GM19395 (cell line): Measurements from ENCODE around the gene CARD14.
"Not testable (repeated sequence)": the region's sequence is repeated elsewhere in the genome, so short reads cannot be mapped to it uniquely, and the experiment has no call there.

Experiments used
- ATAC-seq: cut with Tn5 transposase; IDR thresholded peaks from one replicate; pipeline ENCODE4 v1.9.1; 2021; ENCODE audit warnings: mild to moderate bottlenecking, moderate library complexity; ENCODE audit not compliant: unreplicated experiment

CARD14 gene

DNA sequence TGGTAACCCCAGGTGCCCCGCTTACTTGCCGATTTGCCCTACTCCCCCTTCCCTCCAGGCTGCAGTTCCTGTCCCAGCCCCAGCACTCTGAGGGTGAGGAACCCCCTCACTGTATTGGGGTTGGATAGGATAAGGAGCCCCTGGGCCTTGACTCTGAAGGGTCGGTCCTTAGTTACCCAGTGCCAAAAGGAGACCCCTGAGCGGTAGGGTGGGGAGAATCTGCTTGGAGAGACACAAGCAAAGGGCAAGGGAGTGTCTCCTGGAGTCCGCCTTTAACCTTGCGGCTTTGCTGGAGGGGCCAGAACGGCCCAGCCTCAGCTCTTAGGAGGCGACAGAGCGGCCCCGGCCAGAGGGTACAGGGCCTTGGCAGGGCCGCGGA, 13.0 kb downstream of the CARD14 start:
- ATAC-seq: no peak

DNA sequence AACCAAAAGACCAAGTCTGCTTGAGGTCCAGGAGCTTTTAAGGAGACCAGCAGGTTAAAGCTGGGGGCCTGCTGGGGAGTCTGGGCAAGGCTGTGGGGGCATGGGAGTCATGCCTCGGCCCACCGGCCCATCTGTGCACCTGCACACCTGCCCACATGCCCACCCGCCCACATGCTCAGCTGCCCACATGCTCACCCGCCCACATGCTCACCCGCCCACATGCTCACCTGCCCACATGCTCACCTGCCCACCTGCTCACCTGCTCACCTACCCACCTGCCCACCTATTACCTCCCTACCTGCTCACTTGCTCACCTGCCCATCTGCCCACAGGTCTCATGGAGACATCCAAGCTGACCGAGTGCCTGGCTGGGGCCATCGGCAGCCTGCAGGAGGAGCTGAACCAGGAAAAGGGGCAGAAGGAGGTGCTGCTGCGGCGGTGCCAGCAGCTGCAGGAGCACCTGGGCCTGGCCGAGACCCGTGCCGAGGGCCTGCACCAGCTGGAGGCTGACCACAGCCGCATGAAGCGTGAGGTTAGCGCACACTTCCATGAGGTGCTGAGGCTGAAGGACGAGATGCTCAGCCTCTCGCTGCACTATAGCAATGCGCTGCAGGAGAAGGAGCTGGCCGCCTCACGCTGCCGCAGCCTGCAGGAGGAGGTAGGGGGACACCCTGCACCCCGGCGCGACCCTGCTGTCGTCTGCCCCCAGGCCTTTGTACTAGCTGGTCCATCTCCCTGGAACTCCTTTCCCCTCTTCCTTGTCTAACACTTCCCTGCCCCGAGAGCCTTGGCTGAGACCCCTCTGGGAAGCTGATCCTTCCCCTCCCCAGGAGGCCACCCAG, 14.0 kb downstream of the CARD14 start:
- no peak for ATAC-seq

DNA sequence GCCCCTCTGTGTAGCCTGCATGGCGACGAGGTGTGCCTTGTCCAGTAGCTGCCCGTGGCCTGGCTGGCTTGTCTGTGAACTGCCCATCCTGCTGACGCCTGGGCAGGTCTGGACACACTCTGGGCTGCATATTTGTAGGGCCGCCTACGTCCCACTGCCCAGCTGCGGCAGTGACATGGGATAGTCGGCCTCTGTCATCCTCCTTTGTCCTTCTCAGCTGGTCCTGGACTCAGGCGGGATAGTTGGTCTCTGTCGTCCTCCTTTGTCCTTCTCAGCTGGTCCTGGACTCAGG, 14.5 kb downstream of the CARD14 start:
- ATAC-seq: no peak

DNA sequence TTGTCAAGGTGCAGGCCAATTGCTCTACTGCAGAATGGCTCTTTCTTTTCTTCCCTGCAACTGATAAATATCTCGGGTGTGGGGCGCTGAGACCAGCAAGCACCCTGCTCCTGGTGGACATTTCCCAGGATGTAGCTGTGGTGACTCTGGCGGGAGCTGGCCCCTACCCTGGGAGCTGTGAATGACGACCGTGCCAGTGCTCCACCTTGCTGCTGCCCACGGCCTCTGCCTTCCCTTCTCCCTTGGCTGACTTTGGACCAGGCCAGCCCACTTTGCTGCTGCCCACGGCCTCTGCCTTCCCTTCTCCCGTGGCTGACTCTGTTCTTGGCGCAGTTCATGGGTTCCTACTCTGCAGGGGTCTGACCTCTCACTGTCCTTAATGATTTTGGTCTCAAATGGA, 16.1 kb downstream of the CARD14 start:
- no peak for ATAC-seq

DNA sequence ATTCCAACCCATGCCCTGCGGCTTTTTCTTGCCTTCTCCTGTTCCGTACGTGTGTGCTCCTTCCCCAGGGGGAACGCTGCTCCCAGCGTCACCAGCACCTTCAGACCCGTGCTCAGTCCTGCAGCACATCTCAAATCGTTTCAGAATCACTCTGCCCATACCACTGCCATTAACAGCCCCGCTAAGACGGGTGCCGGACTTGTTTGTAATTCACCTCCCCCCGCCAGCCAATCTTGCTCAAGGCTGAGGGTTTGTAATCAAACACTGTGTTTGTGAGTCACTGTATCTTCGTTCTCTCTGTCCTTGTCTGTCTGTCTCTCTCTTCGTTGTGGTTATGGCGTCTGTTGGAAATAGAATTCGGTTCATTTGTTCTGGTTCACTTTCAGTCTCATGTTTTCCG, 17.3 kb downstream of the CARD14 start:
- no peak for ATAC-seq

DNA sequence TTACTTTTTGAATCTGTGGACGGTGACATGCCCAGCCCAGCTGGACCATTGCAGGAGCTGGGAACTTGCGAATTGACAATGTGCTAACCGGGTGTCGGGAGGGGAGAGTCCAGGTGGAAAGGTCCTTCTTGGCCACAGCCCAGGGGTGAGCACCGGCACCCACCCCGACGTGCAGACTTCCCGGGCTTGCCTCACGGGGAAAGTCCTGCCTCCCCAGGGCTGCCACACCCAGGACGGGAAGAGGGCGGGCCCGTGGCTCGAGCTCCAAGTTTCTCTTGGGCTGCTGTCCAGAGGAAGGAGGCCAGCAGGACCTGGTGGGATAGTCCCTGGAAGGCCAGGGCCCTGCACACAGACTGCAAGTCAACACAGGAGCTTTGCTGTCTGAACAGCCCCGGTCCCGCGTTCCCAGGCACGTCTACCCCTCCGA, 17.7 kb downstream of the CARD14 start:
- ATAC-seq: no peak

DNA sequence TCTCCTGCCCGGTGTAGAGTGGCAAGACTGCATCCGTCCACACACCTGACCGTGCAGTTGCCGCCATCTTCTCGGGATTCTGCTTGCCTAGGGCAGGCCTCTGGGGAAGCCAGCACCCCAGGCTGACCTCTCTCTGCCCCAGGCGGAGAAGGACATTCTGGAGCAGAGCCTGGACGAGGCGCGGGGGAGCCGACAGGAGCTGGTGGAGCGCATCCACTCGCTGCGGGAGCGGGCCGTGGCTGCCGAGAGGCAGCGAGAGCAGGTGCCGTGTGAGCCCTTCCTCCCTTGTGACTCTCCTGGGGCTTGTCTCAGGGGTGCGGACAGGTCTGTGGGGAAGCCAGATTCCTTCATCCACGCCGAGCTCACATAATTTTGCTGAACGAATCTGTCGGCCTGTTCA, 19.8 kb downstream of the CARD14 start:
- no peak for ATAC-seq

DNA sequence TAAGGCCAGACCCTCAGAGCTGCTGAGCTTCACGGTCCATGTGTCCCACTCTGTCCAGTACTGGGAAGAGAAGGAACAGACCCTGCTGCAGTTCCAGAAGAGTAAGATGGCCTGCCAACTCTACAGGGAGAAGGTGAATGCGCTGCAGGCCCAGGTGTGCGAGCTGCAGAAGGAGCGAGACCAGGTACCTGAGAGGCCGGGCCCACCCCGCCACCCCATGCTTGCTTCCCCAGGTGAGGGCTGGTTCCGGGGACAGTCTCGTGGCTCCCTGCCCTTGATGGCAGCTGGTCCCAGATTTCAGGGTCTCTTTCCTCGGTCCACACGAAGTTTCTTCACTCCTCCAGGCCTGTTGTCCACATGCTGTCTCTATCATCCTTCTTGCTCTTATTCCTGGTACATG, 20.9 kb downstream of the CARD14 start:
- ATAC-seq: no peak

DNA sequence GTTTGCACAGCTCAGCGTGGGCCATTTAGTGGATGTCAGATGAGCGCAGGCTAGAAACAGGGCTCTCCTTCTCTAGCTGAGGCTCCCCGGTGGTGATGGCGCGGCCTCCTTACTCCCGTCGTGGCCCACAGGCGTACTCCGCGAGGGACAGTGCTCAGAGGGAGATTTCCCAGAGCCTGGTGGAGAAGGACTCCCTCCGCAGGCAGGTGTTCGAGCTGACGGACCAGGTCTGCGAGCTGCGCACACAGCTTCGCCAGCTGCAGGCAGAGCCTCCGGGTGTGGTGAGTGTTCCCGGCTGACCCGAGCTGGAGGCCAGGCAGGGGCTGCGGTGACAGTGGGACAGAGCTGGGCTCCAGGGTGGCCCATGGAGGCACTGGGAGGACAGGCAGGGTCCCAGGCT, 21.4 kb downstream of the CARD14 start:
- ATAC-seq: no peak

DNA sequence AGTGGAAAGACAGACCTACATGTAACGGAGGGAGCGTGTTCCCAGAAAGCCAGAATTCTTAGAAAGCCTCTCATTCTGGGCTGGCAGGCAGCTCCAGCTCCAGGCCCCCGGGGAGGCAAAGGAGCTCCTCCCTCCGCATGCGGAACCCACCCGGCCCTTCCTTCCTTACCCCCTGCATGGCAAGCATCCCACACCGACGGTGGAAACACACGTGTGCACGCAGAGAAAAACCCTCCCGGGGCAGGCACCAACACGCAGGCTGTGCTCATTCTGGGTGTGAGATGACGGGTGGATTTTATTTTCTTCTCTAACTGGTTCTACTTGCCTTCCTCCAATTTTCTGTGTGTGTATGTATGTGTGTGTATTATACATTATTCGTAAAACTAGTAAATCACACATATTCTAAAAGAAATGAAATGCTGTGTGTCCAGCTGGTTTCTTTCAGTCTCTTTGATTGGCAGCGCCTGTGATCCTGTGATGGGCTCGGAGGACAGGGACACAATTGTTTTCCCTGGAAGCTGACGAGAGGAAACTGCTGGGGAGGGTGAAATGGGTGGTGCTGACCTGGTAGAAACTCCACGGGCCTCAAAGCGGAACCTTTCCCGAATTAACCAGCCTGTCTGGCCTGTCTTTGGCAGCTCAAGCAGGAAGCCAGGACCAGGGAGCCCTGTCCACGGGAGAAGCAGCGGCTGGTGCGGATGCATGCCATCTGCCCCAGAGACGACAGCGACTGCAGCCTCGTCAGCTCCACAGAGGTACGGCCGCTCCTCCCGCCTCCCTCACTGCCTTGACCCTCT, 22.2 kb downstream of the CARD14 start:
- ATAC-seq: no peak

DNA sequence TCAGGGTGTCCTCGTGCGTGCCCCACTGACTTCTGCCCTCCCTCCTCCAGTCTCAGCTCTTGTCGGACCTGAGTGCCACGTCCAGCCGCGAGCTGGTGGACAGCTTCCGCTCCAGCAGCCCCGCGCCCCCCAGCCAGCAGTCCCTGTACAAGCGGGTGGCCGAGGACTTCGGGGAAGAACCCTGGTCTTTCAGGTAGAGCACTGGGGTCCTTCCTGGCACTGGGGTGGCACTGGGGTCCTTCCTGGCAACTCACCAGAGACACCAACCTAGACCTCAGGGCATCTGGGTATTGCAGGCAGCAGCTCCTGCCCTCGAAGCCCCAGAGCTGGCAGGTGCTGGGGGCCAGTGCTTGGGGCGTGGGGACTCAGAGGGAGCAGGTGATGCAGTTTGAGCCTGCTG, 25.3 kb downstream of the CARD14 start:
- ATAC-seq: no peak

DNA sequence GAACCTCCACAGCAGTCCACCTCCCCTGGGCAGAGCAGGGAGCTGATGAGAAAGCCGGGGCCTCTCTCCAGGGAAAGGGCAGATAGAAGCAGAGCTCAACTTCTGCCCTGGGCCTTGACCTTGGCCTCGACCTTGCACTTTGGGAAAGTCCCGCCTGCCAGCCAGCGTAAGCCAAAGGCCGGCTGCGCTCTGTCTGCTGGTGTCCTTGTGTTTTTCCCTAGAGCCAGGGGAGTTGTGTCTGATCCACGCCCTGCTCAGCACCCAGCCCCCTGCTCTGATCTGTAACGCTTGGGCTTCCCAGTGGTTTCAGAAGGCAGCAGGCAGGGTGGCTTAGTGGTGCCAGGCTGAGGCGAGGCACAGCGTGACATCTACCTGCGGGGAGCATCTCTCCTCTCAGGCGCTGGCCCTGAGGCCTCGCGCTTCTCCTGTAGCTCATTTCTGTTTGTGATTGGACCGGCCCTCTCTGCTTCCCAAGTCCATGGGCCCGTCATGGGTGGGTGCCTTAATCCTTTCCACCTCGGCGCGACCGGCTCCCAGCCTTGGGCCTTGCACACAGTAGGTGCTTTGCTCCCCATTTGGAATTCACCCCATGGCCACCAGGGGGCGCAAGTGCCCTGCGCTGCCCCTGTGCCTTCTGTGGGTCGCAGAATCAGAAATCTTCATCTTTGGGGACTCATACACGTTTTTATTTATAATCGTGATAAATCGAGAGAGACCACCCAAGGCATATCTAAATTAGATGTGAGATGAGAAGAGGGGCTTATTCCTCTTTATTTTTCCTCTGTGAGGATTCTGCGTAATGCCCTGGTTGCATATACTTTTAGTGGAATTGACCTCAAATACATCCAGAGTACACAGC, 26.1 kb downstream of the CARD14 start:
- ATAC-seq: no peak

DNA sequence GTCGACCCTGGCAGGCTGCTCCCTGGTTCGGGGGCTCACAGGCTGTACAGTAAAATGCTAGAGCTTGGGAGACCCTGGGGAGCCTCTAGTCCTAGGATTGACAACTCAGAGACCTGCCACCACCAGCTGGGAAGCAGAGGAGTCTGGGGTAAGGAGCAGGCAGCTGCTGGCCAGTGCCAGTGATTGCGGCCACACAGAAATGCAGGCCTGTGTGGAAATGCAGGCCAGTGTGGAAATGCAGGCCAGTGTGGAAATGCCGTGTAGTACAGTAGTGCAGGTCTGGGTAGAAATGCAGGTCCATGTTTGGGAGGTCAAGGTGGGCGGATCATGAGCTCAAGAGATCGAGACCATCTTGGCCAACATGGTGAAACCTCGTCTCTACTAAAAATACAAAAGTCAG, 26.8 kb downstream of the CARD14 start:
- no peak for ATAC-seq

DNA sequence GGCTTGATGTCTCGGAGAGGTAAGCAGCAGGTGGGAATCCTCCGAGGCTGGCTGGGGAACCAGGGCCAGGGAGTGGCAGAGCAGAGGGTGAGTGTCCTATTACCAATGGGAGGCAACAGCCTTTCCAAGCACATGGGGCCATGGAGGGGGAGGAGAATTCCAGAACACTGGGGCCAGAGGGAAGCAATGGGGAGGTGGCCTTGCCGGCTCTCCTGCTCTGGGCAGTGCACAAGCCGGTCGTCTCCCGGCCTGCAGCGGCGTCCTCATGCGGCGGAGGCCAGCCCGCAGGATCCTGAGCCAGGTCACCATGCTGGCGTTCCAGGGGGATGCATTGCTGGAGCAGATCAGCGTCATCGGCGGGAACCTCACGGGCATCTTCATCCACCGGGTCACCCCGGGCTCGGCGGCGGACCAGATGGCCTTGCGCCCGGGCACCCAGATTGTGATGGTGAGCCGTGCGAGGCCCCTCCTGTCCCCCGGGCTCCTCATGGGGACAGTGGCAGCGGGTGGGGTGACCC, 28.4 kb downstream of the CARD14 start:
- ATAC-seq: no peak

DNA sequence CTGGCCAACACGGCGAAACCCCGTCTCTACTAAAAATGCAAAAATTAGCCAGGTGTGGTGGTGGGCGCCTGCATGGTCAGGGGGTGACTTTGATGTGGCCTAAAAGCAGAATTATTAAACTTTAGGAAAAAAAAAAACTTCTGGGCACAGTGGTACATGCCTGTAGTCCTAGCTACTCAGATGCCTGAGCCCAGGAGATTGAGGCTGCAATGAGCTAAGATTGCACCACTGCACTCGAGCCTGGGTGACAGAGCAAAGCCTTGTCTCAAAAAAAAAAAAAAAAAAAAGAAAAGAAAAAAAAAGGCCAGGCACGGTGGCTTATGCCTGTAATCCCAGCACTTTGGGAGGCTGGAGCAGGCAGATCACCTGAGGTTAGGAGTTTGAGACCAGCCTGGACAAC, 29.5 kb downstream of the CARD14 start:
- ATAC-seq: not testable (repeated sequence)

DNA sequence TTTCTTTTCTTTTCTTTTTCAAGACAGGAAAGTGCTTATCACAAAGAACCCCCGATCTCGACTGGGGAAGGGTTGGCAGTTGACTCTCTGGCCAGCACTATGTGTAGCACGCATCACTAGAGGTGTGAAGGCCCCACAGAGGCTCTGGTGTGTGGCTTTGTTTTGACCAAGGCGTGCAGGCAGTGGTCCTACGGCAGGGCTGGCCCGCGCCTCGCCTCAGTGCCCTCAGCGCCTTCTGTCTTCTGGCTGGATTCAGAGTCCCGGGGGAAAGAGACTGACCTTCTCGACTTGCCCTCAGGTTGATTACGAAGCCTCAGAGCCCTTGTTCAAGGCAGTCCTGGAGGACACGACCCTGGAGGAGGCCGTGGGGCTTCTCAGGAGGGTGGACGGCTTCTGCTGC, 31.6 kb downstream of the CARD14 start:
- ATAC-seq: no peak

DNA sequence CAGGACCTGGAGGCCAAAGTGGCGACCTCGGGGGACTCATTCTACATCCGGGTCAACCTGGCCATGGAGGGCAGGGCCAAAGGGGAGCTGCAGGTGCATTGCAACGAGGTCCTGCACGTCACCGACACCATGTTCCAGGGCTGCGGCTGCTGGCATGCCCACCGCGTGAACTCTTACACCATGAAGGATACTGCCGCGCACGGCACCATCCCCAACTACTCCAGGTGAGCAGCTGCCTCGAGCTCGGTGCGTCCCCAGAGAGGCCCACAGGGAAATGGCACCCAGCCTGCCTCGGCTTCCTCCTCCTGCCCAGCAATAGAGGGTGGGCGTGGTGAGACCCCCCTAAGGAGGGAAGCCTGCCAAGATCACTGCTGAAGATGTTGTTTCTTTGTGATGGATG, 32.4 kb downstream of the CARD14 start:
- ATAC-seq: no peak

DNA sequence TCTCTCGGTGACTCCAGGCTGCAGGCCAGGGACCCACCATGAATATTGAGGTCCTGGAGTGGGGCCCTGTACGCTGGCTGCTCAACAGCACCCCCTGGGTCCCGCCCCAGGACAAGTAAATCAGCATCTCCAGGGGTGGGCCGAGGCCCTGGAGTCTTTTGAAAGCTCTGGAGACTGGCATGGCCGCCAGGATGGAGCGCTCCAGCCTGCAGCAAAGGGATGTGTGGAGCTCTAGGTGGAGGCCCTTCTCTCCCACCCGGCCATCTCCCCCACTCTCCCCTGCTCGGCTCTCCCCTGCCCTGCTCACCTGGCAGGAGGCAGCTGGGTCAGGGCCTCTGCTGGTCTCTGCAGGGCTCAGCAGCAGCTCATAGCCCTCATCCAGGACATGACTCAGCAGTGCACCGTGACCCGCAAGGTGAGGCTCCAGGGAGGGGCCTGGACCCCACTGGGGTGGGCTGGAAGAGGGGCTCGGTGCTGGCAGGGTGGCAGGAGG, 33.7 kb downstream of the CARD14 start:
- no peak for ATAC-seq

DNA sequence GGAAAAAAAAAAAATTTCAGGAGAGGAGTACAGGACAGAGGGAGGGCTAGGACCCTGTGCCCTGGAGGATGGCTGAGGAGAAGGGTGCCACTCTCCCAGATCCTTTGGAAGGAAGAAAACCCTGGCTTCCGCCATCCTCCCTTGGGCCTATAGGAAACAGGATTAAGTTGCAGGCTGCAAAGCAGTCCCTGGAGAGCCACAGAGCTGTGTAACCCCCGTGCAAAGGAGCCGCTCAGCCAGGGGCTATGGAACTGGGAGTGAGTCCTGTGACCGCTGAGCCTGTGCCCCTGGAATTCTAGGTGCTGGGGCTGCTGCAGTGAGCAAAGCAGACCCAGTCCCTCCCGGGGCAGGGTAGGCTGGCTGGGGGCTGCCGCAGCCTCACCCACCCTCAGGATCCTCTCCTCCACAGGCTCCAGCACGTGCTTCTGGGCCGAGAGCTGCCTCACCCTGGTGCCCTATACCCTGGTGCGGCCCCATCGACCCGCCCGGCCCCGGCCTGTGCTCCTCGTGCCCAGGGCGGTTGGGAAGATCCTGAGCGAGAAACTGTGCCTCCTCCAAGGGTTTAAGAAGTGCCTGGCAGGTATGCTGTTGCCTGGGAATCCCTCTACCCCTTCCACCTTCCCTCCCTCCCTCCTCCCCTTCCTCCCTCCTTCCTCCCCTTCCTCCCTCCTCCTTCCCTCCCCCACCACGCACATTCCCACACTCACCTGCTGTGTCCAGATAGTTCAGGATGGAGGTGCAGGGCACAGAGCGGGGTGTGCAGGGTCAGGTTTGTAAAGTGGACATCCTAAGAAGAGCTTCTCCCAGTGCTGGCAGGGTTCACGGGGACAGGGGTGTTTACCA, 35.0 kb downstream of the CARD14 start:
- no peak for ATAC-seq

DNA sequence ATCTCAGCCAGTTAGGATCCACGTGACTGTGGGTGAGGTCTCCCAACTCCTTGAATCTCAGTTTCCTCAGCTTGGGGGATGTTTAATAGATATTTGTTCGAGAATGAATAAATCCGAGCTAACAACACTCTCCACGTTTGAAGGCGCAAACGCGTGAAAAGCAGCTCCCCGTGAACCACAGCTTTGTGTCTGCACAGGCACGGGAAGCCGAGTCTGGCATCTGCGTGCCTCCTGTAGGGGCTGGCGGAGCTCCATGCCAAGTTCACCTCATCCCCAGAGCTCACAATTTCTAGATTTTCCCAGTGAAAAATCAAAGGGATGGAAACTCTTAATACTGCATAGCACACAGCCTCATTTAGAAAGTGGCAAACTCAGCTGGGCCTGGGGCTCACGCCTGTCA, 36.0 kb downstream of the CARD14 start:
- ATAC-seq: no peak
